ENCODE data around the gene RND3.

- TF ChIP-seq CTCF (conservative IDR thresholded peaks at IDR 0.05 in 1 of 2, IDR thresholded peaks at IDR 0.05 in 1 of 2; ENCODE audit: extremely low read depth in 1 of 2, insufficient read depth in 1 of 2, low read depth in 1 of 2, low read length in 2 of 2): no peak
- TF ChIP-seq EZH2 (IDR thresholded peaks at IDR 0.05; ENCODE audit: borderline replicate concordance, low read length): no peak
These were observed 63.1 kb downstream of the RND3 start for GRCh38 chr2:150424406-150424805.
